ENCODE results near the gene C19orf25. TPM values are rescaled to one million over a fixed set of nuclear protein-coding genes. Genes with fewer than 3 reads are reported as not detected.
"Not testable (repeated sequence)": the region's sequence is repeated elsewhere in the genome, so short reads cannot be mapped to it uniquely, and the experiment has no call there.

Gene C19orf25
- total RNA-seq, 1 donor from 2014 or later, result 26.6 TPM

GRCh38 chr19:1481893-1482360 is 2.9 kb upstream of the C19orf25 start:
- TF ChIP-seq, protein P1, sequence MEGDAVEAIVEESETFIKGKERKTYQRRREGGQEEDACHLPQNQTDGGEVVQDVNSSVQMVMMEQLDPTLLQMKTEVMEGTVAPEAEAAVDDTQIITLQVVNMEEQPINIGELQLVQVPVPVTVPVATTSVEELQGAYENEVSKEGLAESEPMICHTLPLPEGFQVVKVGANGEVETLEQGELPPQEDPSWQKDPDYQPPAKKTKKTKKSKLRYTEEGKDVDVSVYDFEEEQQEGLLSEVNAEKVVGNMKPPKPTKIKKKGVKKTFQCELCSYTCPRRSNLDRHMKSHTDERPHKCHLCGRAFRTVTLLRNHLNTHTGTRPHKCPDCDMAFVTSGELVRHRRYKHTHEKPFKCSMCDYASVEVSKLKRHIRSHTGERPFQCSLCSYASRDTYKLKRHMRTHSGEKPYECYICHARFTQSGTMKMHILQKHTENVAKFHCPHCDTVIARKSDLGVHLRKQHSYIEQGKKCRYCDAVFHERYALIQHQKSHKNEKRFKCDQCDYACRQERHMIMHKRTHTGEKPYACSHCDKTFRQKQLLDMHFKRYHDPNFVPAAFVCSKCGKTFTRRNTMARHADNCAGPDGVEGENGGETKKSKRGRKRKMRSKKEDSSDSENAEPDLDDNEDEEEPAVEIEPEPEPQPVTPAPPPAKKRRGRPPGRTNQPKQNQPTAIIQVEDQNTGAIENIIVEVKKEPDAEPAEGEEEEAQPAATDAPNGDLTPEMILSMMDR (conservative IDR thresholded peaks at IDR 0.05; ENCODE audit: low read depth, low read length), result no peak
- H3K4me3 ChIP-seq (ENCODE audit: low read depth, low read length), result no peak overlapping the region
- DNase-seq (ENCODE audit: low read depth), result no peak

- DNase-seq (ENCODE audit: low read depth), result no peak
- H3K4me3 ChIP-seq (ENCODE audit: low read depth, low read length), result no peak overlapping the region
- TF ChIP-seq, protein P1 (conservative IDR thresholded peaks at IDR 0.05; ENCODE audit: low read depth, low read length), result no peak
Measured at GRCh38 chr19:1481224-1481892, 2.3 kb upstream of the C19orf25 start.

GRCh38 chr19:1477056-1477455 is 2.0 kb downstream of the C19orf25 start:
- not testable (repeated sequence) for H3K4me3 ChIP-seq (ENCODE audit: low read depth, low read length); DNase-seq (ENCODE audit: low read depth)

- TF ChIP-seq, protein P1 (conservative IDR thresholded peaks at IDR 0.05; ENCODE audit: low read depth, low read length), result no peak
- DNase-seq (ENCODE audit: low read depth), result no peak
- no peak overlapping the region for H3K4me3 ChIP-seq (ENCODE audit: low read depth, low read length)
Measured at GRCh38 chr19:1475751-1476437, 3.1 kb downstream of the C19orf25 start.

DNA sequence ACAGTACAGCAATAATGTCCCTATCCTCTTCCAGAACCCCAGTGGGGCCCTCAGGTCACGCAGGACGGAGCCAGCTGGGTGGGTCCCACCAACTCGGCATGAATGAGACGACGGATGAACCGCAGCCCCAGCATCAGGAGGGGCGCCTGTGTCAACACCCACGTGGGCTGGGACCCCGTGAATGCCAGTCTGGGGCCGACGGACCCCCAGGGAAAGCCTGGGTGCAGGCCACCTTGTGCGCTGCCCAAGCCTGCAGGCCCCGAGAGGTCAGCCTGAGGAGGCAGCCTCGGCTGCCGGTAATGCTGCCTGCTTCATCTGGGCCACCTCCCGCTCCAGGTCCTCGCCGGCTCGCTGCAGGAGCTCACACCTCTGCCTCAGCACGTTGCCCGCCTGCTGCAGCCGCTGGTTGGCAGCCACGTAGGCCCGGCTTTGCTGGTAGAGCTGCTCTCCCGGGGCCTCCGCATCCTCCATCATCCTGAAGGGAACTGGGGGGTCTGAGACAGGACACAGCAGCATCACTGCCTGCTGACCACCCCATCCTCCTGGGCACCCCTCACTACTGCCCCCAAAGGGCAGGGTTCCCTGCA is 4.2 kb downstream of the C19orf25 start:
- no peak for DNase-seq (ENCODE audit: low read depth)
- TF ChIP-seq, protein P1 (conservative IDR thresholded peaks at IDR 0.05; ENCODE audit: low read depth, low read length), result no peak
- H3K4me3 ChIP-seq (ENCODE audit: low read depth, low read length), result no peak overlapping the region

- no peak for DNase-seq (ENCODE audit: low read depth)
- no peak overlapping the region for H3K4me3 ChIP-seq (ENCODE audit: low read depth, low read length)
- TF ChIP-seq, protein P1 (conservative IDR thresholded peaks at IDR 0.05; ENCODE audit: low read depth, low read length), result no peak
Measured at GRCh38 chr19:1474011-1474764, 4.8 kb downstream of the C19orf25 start.

Measured in epithelial cell of proximal tubule (primary cell).